HG03135 (cell line): ENCODE results near the gene SNX13.
"Not testable (repeated sequence)": the region's sequence is repeated elsewhere in the genome, so short reads cannot be mapped to it uniquely, and the experiment has no call there.

Experiments
- ATAC-seq: cut with Tn5 transposase; IDR thresholded peaks from one replicate; pipeline ENCODE4 v1.9.1; 2021; ENCODE audit warnings: mild to moderate bottlenecking, moderate library complexity; ENCODE audit not compliant: unreplicated experiment

Gene SNX13

GRCh38 chr7:17852361-17852760 lies 87.9 kb downstream of the SNX13 start:
- ATAC-seq: no peak

- ATAC-seq: no peak
These were observed 90.8 kb downstream of the SNX13 start for GRCh38 chr7:17849504-17849903.

GRCh38 chr7:17848516-17848915 lies 91.8 kb downstream of the SNX13 start:
- ATAC-seq: no peak

GRCh38 chr7:17846935-17847334 lies 93.4 kb downstream of the SNX13 start:
- no peak for ATAC-seq

DNA sequence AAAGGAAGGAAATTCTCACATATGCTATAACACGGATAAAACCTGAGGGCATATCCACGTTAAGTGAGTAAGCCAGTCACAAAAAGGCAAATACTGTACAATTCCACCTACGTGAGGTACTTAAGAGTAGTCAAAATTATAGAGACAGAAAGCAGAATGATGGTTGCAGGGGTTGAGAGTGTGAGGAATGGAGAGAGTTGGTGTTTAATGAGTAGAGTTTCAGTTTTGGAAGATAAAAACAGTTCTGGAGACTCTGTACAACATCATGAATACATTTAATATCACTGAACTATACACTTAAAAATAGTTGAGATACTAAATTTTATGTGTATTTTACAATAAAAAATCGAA lies 95.1 kb downstream of the SNX13 start:
- no peak for ATAC-seq

DNA sequence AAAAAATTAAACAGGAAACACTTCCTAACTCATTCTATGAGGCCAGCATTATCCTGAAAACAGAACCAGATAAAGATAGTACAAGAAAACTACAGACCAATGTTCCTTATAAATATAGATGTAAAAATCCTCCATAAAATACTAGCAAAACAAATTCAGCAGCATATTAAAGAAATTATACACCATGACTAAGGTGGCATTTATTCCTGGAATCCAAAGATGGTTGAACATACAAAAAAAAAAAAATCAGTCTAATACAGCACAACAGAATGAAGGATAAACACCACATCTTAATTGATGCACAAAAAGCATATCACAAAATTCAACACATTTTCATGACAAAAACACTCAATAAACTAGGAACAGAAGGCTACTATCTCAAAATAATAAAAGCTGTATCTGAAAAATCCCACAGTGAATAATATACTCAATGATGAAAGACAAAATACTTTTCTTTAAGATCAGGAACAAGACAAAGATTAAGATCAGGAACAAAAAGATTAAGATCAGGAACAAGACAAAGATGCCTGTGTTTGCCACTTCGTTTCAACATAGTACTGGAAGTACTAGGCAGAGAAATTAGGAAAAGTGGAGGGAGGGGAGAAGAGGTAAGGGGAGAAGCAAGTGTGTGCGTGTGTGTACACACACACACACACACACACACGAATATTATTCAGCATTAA lies 95.6 kb downstream of the SNX13 start:
- no peak for ATAC-seq

GRCh38 chr7:17844022-17844421 lies 96.3 kb downstream of the SNX13 start:
- no peak for ATAC-seq

- no peak for ATAC-seq
These were observed 97.3 kb downstream of the SNX13 start for GRCh38 chr7:17843041-17843440.

- ATAC-seq: no peak
These were observed 107.4 kb downstream of the SNX13 start for GRCh38 chr7:17832820-17833355.

DNA sequence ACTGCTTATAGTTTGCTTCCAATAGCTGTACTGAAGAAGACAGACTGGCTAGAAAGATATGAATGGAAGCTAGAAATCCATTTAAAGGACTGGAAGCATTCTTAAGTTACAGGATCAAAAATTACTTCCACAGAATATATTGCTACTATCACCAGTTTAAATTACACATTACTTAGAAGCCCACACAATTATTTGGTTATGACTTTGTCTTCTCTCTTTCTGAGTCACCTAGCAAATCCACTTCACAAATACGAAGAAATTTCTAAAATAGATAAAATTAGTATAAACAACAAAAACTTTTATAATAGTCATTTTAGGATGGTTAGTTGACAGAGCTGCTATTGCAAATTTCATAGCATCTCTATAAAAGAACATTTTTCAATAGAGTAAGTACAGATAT lies 108.1 kb downstream of the SNX13 start:
- no peak for ATAC-seq

- no peak for ATAC-seq
These were observed 110.1 kb downstream of the SNX13 start for GRCh38 chr7:17830206-17830605.

DNA sequence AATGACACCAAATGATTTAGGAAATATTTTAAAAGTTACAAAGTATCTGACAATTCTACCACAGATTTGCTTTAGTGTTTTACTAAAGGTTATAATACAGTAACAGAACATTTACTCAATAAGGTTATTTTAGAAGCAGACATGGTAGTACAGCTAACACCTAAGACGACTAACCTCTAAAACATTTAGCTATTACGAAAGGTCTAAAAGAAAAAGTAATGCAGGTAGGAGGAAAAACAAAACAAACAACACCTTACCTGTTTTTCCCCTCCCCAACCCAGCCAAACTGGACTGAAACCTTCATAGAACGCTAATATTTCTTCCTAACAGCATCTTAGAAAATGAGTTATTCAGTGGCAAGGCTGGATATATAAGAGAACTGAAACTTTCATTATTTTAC lies 111.3 kb downstream of the SNX13 start:
- ATAC-seq: no peak

DNA sequence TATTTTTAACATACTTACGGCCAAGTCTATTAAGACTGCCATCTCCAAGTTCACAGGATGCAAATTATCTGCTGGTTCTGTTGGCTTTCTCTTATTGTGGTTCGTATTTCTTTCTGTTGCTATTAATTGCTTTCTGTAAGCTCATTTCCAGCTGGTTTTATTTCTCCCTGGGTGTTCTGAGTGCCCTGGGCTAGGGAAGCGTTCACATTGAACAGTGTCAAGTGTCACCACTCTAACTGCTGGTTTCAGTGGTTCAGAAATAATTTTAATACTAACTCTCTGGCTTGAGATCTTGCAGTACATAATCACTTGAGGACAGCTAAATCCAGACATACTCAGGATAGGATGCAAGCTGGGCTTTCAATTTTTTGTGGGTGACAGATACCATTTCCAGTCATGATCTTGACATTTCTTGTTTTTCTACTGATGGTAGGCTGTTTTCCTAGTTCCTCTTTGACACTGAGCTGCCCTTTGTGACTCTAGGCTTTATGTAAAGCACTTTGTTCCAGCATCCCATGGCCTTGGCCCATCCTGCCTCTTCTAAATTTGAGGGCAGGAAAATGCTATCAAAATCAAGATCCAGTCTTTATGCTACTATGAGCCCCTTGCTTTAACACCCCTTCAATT lies 117.6 kb downstream of the SNX13 start:
- ATAC-seq: no peak

DNA sequence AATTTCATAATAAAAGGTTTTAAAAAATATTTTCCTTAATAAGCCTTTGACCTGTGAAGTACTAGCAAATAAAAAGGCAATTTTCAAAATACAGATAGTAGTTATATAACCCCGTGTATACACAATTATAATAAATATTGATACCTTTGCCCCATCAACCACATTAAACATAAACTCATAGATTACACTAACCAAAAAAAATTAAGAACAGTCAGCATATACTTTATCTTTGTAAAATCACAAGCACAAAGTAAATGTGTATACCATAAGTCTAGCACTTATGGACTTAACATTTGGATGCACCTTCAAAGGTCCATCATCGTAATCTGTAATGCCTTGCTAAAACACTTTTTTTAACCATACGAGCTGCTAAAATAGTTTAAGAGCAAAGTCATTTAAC lies 123.4 kb downstream of the SNX13 start:
- ATAC-seq: no peak

GRCh38 chr7:17815318-17815717 lies 125.0 kb downstream of the SNX13 start:
- ATAC-seq: no peak

GRCh38 chr7:17814058-17814457 lies 126.2 kb downstream of the SNX13 start:
- no peak for ATAC-seq

GRCh38 chr7:17809215-17809614 lies 131.1 kb downstream of the SNX13 start:
- ATAC-seq: not testable (repeated sequence)

- no peak for ATAC-seq
These were observed 133.1 kb downstream of the SNX13 start for GRCh38 chr7:17807242-17807641.

DNA sequence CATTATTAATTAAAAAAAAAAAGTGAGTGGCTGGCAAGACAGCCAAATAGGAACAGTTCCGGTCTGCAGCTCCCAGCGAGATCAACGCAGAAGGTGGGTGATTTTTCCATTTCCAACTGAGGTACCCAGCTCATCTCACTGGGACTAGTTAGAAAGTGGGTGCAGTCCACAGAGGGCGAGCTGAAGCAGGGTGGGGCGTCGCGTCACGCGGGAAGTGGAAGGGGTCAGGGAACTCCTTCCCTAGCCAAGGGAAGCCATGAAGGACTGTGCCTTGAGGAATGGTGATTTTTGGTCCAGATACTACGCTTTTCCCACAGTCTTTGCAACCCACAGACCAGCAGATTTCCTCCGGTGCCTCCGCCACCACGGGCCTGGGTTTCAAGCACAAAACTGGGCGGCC lies 133.7 kb downstream of the SNX13 start:
- ATAC-seq: no peak

DNA sequence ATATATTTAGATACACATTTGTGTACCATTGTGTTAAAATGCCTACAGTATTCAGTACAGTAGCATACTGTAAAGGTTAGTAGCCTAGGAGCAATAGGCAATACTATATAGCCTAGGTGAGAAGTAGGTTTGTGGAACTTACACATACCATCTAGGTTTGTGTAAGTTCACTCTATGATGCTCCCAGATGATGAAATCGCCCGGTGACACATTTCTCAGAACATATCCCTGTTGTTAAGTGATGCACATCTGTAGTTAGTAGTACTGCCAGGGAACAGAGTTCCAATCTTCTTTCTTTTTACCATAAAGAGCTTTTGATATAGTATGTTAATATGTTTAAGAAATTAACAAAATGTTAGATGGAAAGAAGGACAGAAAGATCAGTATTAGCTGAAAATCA lies 138.2 kb downstream of the SNX13 start:
- ATAC-seq: no peak

- no peak for ATAC-seq
These were observed 148.0 kb downstream of the SNX13 start for GRCh38 chr7:17792075-17792936.

- ATAC-seq: no peak
These were observed 153.0 kb downstream of the SNX13 start for GRCh38 chr7:17787257-17787656.
